DOHH2 (cell line): ENCODE results near the gene PTPA.

Experiments used
- EZH2phosphoT487 ChIP-seq: fragments of 200-600 bp; sonication (generic); IDR thresholded peaks from 2 replicates; pipeline ENCODE4 v1.6.1; 2017; ENCODE audit warnings: borderline replicate concordance, mild to moderate bottlenecking, antibody characterized with exemption, low read length, moderate library complexity, mixed read lengths
- TF ChIP-seq, protein P1 (sequence below): fragments of 200-600 bp; sonication (generic); IDR thresholded peaks from one replicate; pipeline ENCODE4 v1.5.1; 2014; ENCODE audit warnings: antibody characterized with exemption, mild to moderate bottlenecking, low read depth, low read length; ENCODE audit not compliant: poor library complexity, severe bottlenecking

DNA sequence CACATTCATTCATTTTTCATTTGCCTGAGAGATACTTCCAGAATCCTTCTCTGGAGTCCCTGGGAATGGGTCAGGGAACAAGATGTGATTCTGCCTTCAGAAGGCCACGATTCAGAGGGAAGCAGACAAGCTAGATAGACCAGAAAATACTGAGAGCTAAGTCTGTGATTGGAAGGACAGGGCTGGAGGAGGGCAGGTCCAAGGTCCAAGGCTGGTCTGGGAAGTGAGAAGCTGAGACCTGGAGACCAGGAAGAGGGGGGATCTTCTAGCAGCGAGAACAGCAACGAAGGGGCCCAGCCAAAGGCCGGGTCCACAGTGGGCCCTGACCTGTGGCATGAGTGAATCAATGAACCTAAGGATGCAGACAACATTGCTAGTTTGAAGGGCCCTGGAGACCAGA is 70.9 kb downstream of the PTPA start:
- TF ChIP-seq, protein P1, sequence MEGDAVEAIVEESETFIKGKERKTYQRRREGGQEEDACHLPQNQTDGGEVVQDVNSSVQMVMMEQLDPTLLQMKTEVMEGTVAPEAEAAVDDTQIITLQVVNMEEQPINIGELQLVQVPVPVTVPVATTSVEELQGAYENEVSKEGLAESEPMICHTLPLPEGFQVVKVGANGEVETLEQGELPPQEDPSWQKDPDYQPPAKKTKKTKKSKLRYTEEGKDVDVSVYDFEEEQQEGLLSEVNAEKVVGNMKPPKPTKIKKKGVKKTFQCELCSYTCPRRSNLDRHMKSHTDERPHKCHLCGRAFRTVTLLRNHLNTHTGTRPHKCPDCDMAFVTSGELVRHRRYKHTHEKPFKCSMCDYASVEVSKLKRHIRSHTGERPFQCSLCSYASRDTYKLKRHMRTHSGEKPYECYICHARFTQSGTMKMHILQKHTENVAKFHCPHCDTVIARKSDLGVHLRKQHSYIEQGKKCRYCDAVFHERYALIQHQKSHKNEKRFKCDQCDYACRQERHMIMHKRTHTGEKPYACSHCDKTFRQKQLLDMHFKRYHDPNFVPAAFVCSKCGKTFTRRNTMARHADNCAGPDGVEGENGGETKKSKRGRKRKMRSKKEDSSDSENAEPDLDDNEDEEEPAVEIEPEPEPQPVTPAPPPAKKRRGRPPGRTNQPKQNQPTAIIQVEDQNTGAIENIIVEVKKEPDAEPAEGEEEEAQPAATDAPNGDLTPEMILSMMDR: no peak
- no peak for TF ChIP-seq EZH2phosphoT487
